K562 (cell line): Measurements from ENCODE around the gene RESP18. TPM values are rescaled to one million over a fixed set of nuclear protein-coding genes. Genes with fewer than 3 reads are reported as not detected.

Experiments
- CHD2 ChIP-seq: IDR thresholded peaks from 2 replicates; pipeline ENCODE4 v1.6.1; 2011; ENCODE audit warnings: low read depth, low read length
- CHD7 ChIP-seq: fragments of 200-600 bp; sonication (generic); IDR thresholded peaks from one replicate; pipeline ENCODE4 v1.6.1; 2012; ENCODE audit warnings: mild to moderate bottlenecking, low read depth, low read length, inconsistent platforms
- KAT7 ChIP-seq: sonication (generic); formaldehyde crosslinking; IDR thresholded peaks from 2 replicates; pipeline ENCODE4 v1.8.0; 2022; ENCODE audit warnings: missing genetic modification reagents, mild to moderate bottlenecking, borderline replicate concordance
- KLF13 ChIP-seq: fragments of 450-650 bp; IDR thresholded peaks from 2 replicates; pipeline ENCODE4 v1.6.1; 2016; ENCODE audit warnings: missing genetic modification characterization, low read depth, mild to moderate bottlenecking, missing compliant biosample characterization, moderate library complexity, borderline replicate concordance
- MCM5 ChIP-seq: fragments of 450-650 bp; IDR thresholded peaks from 2 replicates; pipeline ENCODE4 v1.6.1; 2016; ENCODE audit warnings: low read depth
- NFATC3 ChIP-seq: fragments of 450-650 bp; IDR thresholded peaks from 2 replicates; pipeline ENCODE4 v1.6.1; 2017; ENCODE audit warnings: mild to moderate bottlenecking
- PRPF4 ChIP-seq: fragments of 200-400 bp; formaldehyde crosslinking; IDR thresholded peaks from one replicate; pipeline ENCODE4 v1.6.1; 2017; ENCODE audit warnings: low read length, low read depth, mild to moderate bottlenecking; ENCODE audit not compliant: insufficient read depth, poor library complexity, severe bottlenecking
- PTTG1 ChIP-seq: fragments of 450-650 bp; IDR thresholded peaks from 2 replicates; pipeline ENCODE4 v1.6.1; 2016; ENCODE audit warnings: low read depth, mild to moderate bottlenecking, missing genetic modification characterization, missing compliant biosample characterization
- RBM17 ChIP-seq: fragments of 200-400 bp; formaldehyde crosslinking; IDR thresholded peaks from 2 replicates; pipeline ENCODE4 v1.6.1; 2017; ENCODE audit warnings: low read depth, mild to moderate bottlenecking, low read length, borderline replicate concordance
- RHOXF2B ChIP-seq: fragments of 250-450 bp; sonication (Bioruptor Pico); conservative IDR thresholded peaks from 2 replicates; pipeline ENCODE4 v1.5.1; 2021
- ZNF121 ChIP-seq: sonication (generic); formaldehyde crosslinking; conservative IDR thresholded peaks from 2 replicates; pipeline ENCODE4 v1.8.0; 2022; ENCODE audit warnings: missing genetic modification reagents
- ZNF146 ChIP-seq: IDR thresholded peaks from one replicate; pipeline ENCODE4 v1.6.1; 2018; ENCODE audit warnings: missing compliant biosample characterization; ENCODE audit not compliant: unreplicated experiment
- ZNF76 ChIP-seq: fragments of 250-450 bp; sonication (Bioruptor Pico); IDR thresholded peaks from 2 replicates; pipeline ENCODE4 v1.4.0; 2020; ENCODE audit warnings: mild to moderate bottlenecking, moderate library complexity, borderline replicate concordance
- polyA plus RNA-seq, 8 experiments: library from polyadenylated mRNA; depleted of rRNA in 4 of 8; stranded (reverse) in 5 of 8; unstranded in 3 of 8; fragments of >200 nt; fragmentation: Nextera tagmentation in 2 of 8; fragmentation: Illumina TruSeq in 1 of 8; extraction: Ambion mirVana in 2 of 8; extraction: Trizol in 1 of 8; gene quantifications; 2 replicates each; pipeline versions ENCODE4 v1.2.1 to v1.2.3, GENCODE V29; 2011 to 2014; ENCODE audit warnings: inconsistent platforms in 1 of 8, missing spikeins in 1 of 8
- total RNA-seq, 7 experiments: library from RNA; depleted of rRNA in 6 of 7; stranded (reverse); fragments of >200 nt in 6 of 7; fragmentation: Illumina TruSeq in 2 of 7; extraction: Trizol in 2 of 7; gene quantifications; 2 replicates each; pipeline versions ENCODE4 v1.2.1 to v1.2.3, GENCODE V29; 2011 to 2021; ENCODE audit warnings: low replicate concordance in 1 of 7
- TF ChIP-seq, protein P1 (sequence below), 3 experiments: IDR thresholded peaks in 2 of 3; conservative IDR thresholded peaks in 1 of 3; 2 replicates each; pipeline ENCODE4 v1.5.1; 2011 to 2012; ENCODE audit warnings: low read length in 3 of 3, mild to moderate bottlenecking in 3 of 3, control low read depth in 2 of 3, improper control_type of control experiment in 1 of 3, inconsistent platforms in 1 of 3, low read depth in 1 of 3, mixed read lengths in 1 of 3, moderate library complexity in 1 of 3; ENCODE audit not compliant: insufficient read depth in 2 of 3

Gene RESP18
- total and polyA plus RNA-seq, 9 of the 15 experiments (the other 6 are each of a cell fraction or from before 2014, with no cell fraction given) = not detected

GRCh38 chr2:219294356-219295351 lies 37.9 kb downstream of the RESP18 start (continued):
- TF ChIP-seq CHD7 (no peak), ZNF146 (CRISPR knock-in tag) (no peak), PRPF4 (no peak), KLF13 (tag) (peak; percentile 83), ZNF121 (CRISPR knock-in tag) (no peak), NFATC3 (no peak), RHOXF2B (no peak), MCM5 (no peak), PTTG1 (tag) (no peak), KAT7 (no peak), ZNF76 (CRISPR knock-in tag) (no peak), CHD2 (no peak), RBM17 (no peak)
- TF ChIP-seq, protein P1, sequence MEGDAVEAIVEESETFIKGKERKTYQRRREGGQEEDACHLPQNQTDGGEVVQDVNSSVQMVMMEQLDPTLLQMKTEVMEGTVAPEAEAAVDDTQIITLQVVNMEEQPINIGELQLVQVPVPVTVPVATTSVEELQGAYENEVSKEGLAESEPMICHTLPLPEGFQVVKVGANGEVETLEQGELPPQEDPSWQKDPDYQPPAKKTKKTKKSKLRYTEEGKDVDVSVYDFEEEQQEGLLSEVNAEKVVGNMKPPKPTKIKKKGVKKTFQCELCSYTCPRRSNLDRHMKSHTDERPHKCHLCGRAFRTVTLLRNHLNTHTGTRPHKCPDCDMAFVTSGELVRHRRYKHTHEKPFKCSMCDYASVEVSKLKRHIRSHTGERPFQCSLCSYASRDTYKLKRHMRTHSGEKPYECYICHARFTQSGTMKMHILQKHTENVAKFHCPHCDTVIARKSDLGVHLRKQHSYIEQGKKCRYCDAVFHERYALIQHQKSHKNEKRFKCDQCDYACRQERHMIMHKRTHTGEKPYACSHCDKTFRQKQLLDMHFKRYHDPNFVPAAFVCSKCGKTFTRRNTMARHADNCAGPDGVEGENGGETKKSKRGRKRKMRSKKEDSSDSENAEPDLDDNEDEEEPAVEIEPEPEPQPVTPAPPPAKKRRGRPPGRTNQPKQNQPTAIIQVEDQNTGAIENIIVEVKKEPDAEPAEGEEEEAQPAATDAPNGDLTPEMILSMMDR (IDR thresholded peaks at IDR 0.05 in 2 of 3, conservative IDR thresholded peaks at IDR 0.05 in 1 of 3; ENCODE audit: insufficient read depth in 2 of 3, low read depth in 1 of 3, low read length in 3 of 3) = peak; percentile 93 to 99 (median 98)
